Effector CD8-positive, alpha-beta T cell (primary cell): ENCODE data around the gene GLIPR2.
"Not testable (repeated sequence)": the region's sequence is repeated elsewhere in the genome, so short reads cannot be mapped to it uniquely, and the experiment has no call there.

Experiments
- DNase-seq: peaks from one replicate; lab custom pipeline; 2025; lab: John Stamatoyannopoulos, UW

The GLIPR2 gene

GRCh38 chr9:36163049-36163785 lies 26.7 kb downstream of the GLIPR2 start:
- DNase-seq: no peak

- DNase-seq: no peak
Measured at GRCh38 chr9:36163786-36164170, 27.2 kb downstream of the GLIPR2 start.

- DNase-seq: no peak
Measured at GRCh38 chr9:36164372-36164771, 27.8 kb downstream of the GLIPR2 start.

- DNase-seq: no peak
Measured at GRCh38 chr9:36164989-36165388, 28.5 kb downstream of the GLIPR2 start.

GRCh38 chr9:36165826-36166167 lies 29.3 kb downstream of the GLIPR2 start:
- DNase-seq: no peak

GRCh38 chr9:36166168-36166927 lies 29.8 kb downstream of the GLIPR2 start:
- DNase-seq: peak; percentile 69

- DNase-seq: no peak
Measured at GRCh38 chr9:36169166-36169565, 32.6 kb downstream of the GLIPR2 start, which contains the start of gene CCIN. Gene CCIN (plus strand): TSS chr9:36169388. CDS start chr9:36169503, 115 bp downstream.

- DNase-seq: no peak
Measured at GRCh38 chr9:36169708-36170107, 33.2 kb downstream of the GLIPR2 start.

GRCh38 chr9:36170531-36170930 lies 34.0 kb downstream of the GLIPR2 start:
- DNase-seq: no peak

GRCh38 chr9:36173861-36174260 lies 37.3 kb downstream of the GLIPR2 start:
- DNase-seq: no peak

- DNase-seq: no peak
Measured at GRCh38 chr9:36174271-36174670, 37.7 kb downstream of the GLIPR2 start.

- DNase-seq: no peak
Measured at GRCh38 chr9:36174731-36175130, 38.2 kb downstream of the GLIPR2 start.

- DNase-seq: not testable (repeated sequence)
Measured at GRCh38 chr9:36175209-36175608, 38.7 kb downstream of the GLIPR2 start.

GRCh38 chr9:36176496-36176895 lies 40.0 kb downstream of the GLIPR2 start:
- not testable (repeated sequence) for DNase-seq

GRCh38 chr9:36177571-36177970 lies 41.0 kb downstream of the GLIPR2 start:
- DNase-seq: no peak

GRCh38 chr9:36180243-36180642 lies 43.7 kb downstream of the GLIPR2 start:
- DNase-seq: not testable (repeated sequence)

- DNase-seq: no peak
Measured at GRCh38 chr9:36187414-36187813, 50.9 kb downstream of the GLIPR2 start.

- no peak for DNase-seq
Measured at GRCh38 chr9:36188212-36188611, 51.7 kb downstream of the GLIPR2 start.

- no peak for DNase-seq
Measured at GRCh38 chr9:36189976-36190375, 53.4 kb downstream of the GLIPR2 start.

- DNase-seq: peak; percentile 92
Measured at GRCh38 chr9:36190388-36191289, 54.1 kb downstream of the GLIPR2 start, which contains the start of gene CLTA. Gene CLTA (plus strand): TSS chr9:36190921. CDS start chr9:36191057, 136 bp downstream.

- DNase-seq: no peak
Measured at GRCh38 chr9:36191290-36191645, 54.7 kb downstream of the GLIPR2 start.

GRCh38 chr9:36191686-36192085 lies 55.2 kb downstream of the GLIPR2 start:
- DNase-seq: no peak
